Activated T-cell treated with anti-CD3 and anti-CD28 coated beads, Interleukin-2, amount 50 U/mL, for 48 hours (primary cell): Measurements from ENCODE around the gene KDM2B.
A peak's percentile ranks its signal among the peaks of the same experiment; 100 is the strongest.

Experiments
- DNase-seq, 2 experiments: peaks; one replicate each; pipeline ENCODE4 v3.0.0-alpha.2; 2020

KDM2B gene

GRCh38 chr12:121453629-121454028 lies 127.2 kb downstream of the KDM2B start:
- DNase-seq = no peak

DNA sequence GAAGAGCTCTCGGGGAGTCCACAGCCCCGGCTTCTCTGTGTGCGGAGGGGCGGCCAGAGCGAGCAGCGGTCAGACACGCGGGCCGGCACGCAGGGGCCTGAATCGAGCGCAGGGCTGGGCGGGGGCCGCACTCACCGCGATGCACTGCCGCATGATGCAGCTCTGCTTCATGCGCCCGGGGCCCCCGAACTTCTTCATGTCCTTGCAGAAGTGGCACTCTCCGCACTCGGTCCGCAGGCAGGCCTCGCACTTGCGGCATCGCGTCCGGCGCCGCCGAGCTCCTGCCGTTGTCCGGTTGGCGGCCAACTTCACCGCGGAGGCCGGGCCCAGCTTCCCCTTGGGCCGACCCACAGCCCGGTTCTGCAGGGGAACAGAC lies 127.8 kb downstream of the KDM2B start:
- no peak for DNase-seq

DNA sequence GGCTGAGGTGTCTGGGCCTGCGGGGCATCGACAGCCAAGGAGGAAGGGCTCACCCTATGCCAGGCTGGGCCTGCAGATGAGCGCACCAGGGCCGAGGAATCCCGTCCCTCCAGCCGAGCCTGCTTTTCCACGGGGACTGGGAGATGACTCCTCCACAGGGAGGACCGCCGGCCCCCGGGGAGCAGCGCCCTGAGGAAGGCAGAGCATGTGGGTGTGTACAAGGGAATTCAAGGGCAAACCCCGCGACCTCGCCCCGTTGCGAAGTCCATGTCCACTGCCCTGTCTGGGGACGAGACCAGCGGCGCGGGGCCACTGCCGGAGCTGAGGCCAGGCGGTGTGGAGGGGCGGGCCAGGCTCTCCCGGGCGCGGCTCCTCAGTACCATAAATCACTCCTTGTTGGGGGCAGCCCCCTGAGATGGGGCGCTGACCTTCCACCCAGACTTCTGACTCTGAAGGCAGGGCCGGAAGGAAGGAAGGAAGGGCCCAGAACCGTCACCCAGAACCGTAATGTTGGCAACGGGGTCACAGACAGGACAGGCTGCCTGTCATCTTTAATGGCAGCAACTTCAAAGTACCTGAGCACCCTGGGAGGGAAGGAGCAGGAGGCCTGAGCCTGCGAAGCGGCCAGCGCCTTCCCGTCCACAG lies 128.4 kb downstream of the KDM2B start:
- no peak for DNase-seq

DNA sequence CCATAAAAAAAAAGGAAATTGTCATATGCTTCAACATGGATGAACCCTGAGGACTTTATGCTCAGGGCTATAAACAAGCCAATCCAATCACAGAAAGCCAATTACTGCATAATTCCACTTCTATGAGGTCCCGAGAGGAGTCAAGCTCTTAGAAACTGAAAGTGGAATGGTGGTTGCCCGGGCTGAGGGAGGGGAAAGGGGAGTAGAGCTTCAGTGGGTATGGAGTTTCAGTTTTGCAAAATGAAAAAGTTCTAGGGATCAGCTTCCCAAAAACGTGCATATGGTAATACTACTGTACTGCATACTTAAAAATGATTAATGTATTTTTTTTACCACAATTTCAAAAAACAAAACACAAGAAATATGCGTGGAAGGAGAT lies 128.9 kb downstream of the KDM2B start:
- no peak for DNase-seq

DNA sequence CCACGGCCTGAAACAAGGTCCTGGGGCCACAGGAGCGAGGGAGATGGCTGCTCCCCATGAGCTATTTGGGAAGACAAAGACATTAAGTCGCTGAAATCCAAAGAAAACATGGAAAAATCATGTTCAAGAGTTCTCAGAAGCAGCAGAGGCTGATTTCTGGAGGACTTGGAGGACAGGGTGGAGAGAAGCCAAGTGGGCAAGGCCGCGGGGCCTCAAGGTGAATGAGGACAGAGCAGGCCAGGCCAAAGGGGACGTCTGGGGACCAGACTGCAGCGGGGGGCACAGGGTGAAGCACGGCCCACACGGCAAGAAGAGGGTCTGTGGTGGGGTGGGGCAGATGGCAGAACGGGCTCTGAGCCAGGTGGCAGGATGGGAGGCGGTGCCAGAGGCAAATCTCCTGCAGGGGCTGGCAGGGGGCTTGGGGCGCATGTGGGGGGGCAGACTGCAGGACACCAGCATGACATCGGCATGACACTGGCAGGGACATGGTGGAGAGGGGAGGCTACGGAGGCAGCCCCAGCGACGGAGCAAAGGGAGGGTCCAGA lies 132.0 kb downstream of the KDM2B start:
- no peak for DNase-seq

GRCh38 chr12:121446750-121447149 lies 134.1 kb downstream of the KDM2B start:
- DNase-seq = no peak

GRCh38 chr12:121444842-121445202 lies 136.0 kb downstream of the KDM2B start:
- DNase-seq = no peak

- no peak for DNase-seq
Observed at GRCh38 chr12:121443911-121444841, 136.6 kb downstream of the KDM2B start.

GRCh38 chr12:121443193-121443870 lies 137.5 kb downstream of the KDM2B start:
- DNase-seq = peak; percentile 80 to 85

- no peak for DNase-seq
Observed at GRCh38 chr12:121442028-121442948, 138.5 kb downstream of the KDM2B start.

DNA sequence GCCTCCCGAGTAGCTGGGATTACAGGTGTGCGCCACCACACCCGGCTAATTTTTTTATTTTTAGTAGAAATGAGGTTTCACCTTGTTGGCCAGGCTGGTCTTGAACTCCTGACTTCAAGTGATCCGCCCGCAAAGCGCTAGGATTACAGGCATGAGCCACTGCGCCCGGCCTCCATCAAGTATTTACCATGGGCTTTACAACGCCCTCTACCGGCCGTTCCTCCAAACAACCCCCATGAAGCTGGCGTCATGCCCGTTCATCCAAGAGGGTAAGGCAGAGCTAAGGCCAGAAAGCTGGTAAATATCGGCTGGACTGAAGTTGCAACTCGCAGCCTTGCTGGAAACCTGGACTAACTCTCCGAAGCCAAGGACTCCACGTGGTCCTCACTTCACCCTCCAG lies 139.3 kb downstream of the KDM2B start:
- DNase-seq = no peak

DNA sequence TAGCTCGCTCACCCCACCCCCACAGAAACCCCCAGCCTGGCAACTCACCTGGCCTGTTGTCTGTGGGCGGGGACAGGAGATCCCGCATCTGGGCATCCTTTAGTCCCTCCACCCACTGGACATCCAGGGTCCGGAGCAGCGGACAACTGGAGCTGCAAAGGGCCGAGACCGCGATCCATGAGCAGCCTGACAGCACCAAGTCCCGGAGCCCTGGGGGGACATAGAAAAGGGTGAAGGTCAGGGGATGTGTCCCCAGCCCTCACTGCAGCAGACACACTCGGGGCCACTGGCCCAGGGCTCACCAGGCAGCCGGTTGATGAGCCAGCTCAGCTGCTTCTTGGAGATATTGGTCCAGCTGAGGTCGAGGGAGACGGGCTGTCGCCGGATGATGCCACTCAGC lies 140.1 kb downstream of the KDM2B start:
- no peak for DNase-seq

DNA sequence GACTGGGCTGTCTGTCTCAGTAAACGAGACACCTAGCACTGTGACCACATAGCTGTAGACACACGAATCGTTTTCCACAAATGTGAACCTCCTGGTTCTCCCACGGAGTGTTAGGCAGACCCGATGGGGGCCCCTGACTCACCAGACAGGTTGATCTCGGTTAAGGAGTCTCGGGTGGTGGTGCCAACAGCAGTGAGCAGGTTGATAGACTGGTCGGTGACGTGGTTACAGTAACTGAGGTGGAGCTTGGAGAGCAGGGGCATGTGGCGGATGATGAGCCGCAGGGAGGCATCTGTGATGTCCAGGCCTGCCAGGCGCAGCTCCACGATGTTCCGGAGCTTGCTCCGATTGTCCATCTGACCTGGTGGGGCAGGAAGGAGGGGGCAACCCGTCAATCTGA lies 141.1 kb downstream of the KDM2B start:
- no peak for DNase-seq

DNA sequence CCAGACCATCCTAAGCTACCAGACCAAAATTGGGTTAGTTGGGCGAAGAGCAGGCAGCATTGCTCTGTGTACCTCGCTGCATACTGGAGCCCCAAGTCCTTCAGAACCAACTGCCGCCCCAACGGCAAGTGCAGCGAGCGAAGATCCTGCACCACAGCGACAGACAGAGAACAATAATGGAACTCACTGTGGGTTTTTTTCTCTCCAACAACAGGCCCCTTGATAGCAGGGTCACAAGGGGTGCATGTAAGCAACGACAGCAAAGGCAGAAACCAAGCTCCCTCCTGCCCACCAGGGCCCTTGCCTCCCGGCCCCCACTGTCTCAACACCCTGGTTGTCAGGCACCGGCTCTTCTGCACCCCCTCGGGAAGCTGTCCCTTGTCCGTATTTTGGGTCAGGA lies 141.9 kb downstream of the KDM2B start:
- no peak for DNase-seq

- DNase-seq = no peak
Observed at GRCh38 chr12:121436706-121437105, 144.1 kb downstream of the KDM2B start.

- no peak for DNase-seq
Observed at GRCh38 chr12:121432740-121433480, 147.9 kb downstream of the KDM2B start.

DNA sequence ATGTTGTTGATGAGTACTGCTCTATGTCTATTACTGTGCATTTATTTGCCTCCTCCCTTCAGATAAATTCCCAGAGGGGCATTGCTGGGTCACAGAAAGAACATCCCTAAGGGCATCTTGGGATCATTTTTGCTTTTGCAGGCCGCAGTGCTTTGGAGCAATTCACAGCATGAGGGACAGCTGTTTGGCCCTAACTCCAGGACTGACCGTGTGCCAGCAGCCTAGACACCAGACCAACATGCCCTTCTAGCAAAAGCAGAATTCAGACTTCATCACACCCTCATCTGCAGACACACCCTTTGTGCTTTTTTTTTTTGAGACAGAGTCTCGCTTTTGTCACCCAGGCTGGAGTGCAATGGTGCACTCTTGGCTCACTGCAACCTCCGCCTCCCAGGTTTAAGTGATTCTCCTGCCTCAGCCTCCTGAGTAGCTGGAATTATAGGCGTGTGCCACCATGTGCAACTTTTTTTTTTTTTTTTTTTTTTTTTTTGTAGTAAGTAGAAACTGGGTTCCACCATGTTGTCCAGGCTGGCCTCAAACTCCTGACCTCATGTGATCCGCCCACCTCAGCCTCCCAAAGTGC lies 149.9 kb downstream of the KDM2B start:
- DNase-seq = no peak

DNA sequence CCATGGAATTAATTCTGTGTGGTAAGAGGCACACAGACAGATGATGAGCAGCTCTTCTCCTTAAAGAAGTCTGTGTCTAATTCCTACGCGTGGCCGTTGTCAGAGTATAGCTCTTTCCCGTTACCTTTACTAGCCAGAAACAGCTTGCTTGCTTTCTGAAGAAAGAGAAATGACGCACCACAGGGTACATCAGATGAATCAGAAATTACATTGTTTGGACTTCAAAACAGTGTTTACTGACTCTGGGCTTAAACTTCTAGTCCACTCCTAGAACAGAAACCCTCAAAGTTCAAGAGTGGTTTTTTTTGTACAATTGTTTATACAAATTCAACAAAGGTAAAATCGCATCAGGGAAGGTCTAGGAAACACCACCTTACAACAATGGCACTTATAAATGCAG lies 151.9 kb downstream of the KDM2B start:
- DNase-seq = no peak

GRCh38 chr12:121427556-121428050 lies 153.2 kb downstream of the KDM2B start:
- no peak for DNase-seq

- no peak for DNase-seq
Observed at GRCh38 chr12:121424624-121424975, 156.2 kb downstream of the KDM2B start.
